Transverse colon (tissue), 1 donor: ENCODE data around the gene PTPN3.

ENCODE experiments used
- EP300 ChIP-seq: sonication (generic); formaldehyde crosslinking; IDR thresholded peaks from one replicate; pipeline ENCODE4 v1.6.1; 2017; ENCODE audit warnings: antibody characterized with exemption, low read depth
- POLR2A ChIP-seq: fragments of 450-650 bp; IDR thresholded peaks from one replicate; pipeline ENCODE4 v1.6.1; 2016; ENCODE audit warnings: antibody characterized with exemption, mild to moderate bottlenecking, moderate library complexity

DNA sequence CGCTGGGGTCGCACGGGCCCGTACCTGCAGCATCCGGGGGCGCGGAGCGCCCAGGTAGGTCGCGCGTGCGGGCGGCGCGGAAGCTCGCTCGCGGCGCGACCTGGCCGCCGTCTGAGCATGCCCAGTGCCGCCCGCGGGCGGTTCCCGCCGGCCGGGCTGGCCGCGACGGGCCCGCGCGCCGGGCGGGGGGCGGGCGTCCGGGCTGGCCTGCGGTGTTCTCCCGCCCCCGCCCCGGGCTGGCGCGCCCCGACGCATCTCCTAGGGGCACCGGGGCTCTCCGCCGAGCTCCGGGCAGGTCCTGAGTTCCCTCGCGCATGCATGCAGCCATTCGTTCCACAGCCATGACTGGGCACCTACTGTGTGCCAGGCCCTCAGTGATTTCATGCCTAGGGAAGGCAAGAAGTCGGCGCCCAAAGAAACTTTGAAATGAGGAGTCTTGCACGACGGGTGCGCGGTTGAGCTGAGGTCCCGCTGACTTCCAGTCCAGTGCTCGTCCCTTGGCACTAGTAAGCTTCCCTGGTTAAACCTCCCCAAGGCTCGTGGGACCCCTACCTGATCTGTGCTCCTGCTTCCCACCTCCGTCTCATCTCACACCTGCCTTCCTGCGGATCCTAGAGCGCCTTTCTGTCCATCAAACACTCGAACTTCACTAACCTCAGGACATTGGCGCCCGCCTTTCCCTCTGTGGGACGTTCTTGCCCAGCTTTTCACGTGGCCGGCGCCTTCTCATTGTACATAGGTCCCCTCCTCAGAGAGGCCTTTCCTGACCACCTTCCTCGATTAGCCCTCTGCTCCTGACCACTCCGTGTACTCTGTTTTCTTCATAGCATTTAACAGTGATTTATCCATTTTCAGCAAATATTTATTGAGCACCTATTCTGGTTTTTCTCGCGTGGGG, at the start of gene PTPN3:
- no peak for TF ChIP-seq POLR2A
- no peak for TF ChIP-seq EP300
